Endothelial cell of umbilical vein (primary cell): Measurements from ENCODE around the gene TNFRSF19. TPM values are rescaled to one million over a fixed set of nuclear protein-coding genes. Genes with fewer than 3 reads are reported as not detected.

Experiments
- BruUV-seq: library from RNA; stranded (reverse); fragments of 400-500 nt; replicated peaks from 2 replicates; lab custom pipeline; 2021; lab: Mats Ljungman, UMichigan
- CTCF ChIA-PET: fragments of 300-600, 350-600 bp; sonication (Branson Sonifier 250); formaldehyde crosslinking; loops from one replicate; lab custom pipeline; 2021; ENCODE audit warnings: antibody characterized with exemption, inconsistent platforms; lab: Charles Lee
- POLR2A ChIA-PET: fragments of 300-600, 350-600 bp; sonication (Branson Sonifier 250); formaldehyde crosslinking; loops from one replicate; lab custom pipeline; 2021; ENCODE audit warnings: antibody characterized with exemption, inconsistent platforms; lab: Charles Lee
- DNase-seq: peaks from one replicate; pipeline ENCODE4 v3.0.0-alpha.2; 2011; ENCODE audit warnings: low read depth, low spot score
- FAIRE-seq: peaks from 2 replicates; lab custom pipeline; 2011; peaks lifted over from hg19 to GRCh38; lab: Jason Lieb, UNC
- H2AFZ ChIP-seq: 2 replicates; pipeline ENCODE4 v1.6.0; 2012; ENCODE audit warnings: low read depth, low read length, control low read depth, inconsistent platforms
- H3K27ac ChIP-seq: 2 replicates; pipeline ENCODE4 v1.5.1; 2011; ENCODE audit warnings: low read depth, mild to moderate bottlenecking, control low read depth, low read length, moderate library complexity; ENCODE audit not compliant: insufficient read depth
- H3K27me3 ChIP-seq, 2 experiments: 2 replicates each; pipeline versions ENCODE4 v1.6.0 to v1.6.1; 2011; ENCODE audit warnings: low read length in 2 of 2, mixed read lengths in 1 of 2; ENCODE audit not compliant: control insufficient read depth in 2 of 2, insufficient read depth in 2 of 2
- H3K36me3 ChIP-seq, 2 experiments: 2 replicates in 1 of 2; 3 replicates in 1 of 2; pipeline ENCODE4 v1.5.1; 2011; ENCODE audit warnings: low read length in 2 of 2, mild to moderate bottlenecking in 1 of 2, moderate library complexity in 1 of 2; ENCODE audit not compliant: control insufficient read depth in 2 of 2, insufficient read depth in 2 of 2; ENCODE audit errors: extremely low read depth in 1 of 2
- H3K4me1 ChIP-seq: 3 replicates; pipeline ENCODE4 v1.5.1; 2011; ENCODE audit warnings: mild to moderate bottlenecking, low read length; ENCODE audit not compliant: control insufficient read depth, insufficient read depth; ENCODE audit errors: extremely low read depth
- H3K4me2 ChIP-seq: 2 replicates; pipeline ENCODE4 v1.6.1; 2011; ENCODE audit warnings: low read length, control low read depth, mixed read lengths; ENCODE audit not compliant: insufficient read depth
- H3K4me3 ChIP-seq, 3 experiments: fragments of 200-600 bp in 1 of 3; sonication (generic), shearing (Covaris generic) in 1 of 3; replicated peaks in 1 of 3; 2 replicates each; pipeline ENCODE4 v1.5.1; 2011 to 2016; ENCODE audit warnings: control low read depth in 3 of 3, low read length in 3 of 3, mild to moderate bottlenecking in 2 of 3, inconsistent platforms in 1 of 3, low read depth in 1 of 3, moderate library complexity in 1 of 3; ENCODE audit not compliant: insufficient read depth in 1 of 3
- H3K79me2 ChIP-seq: 2 replicates; pipeline ENCODE4 v1.6.0; 2012; ENCODE audit warnings: low read length, inconsistent platforms; ENCODE audit not compliant: control insufficient read depth, insufficient read depth
- H3K9ac ChIP-seq: replicated peaks from 2 replicates; pipeline ENCODE3; 2011; ENCODE audit warnings: low read length, control low read depth; ENCODE audit not compliant: insufficient read depth; ENCODE audit errors: extremely low read depth
- H3K9me1 ChIP-seq: replicated peaks from 3 replicates; pipeline ENCODE4 v1.6.0; 2011; ENCODE audit warnings: mild to moderate bottlenecking, low read length; ENCODE audit not compliant: control insufficient read depth, insufficient read depth; ENCODE audit errors: extremely low read depth
- H3K9me3 ChIP-seq: replicated peaks from 2 replicates; pipeline ENCODE4 v1.5.1; 2012; ENCODE audit warnings: low read length, inconsistent platforms; ENCODE audit not compliant: control insufficient read depth, insufficient read depth
- H4K20me1 ChIP-seq: replicated peaks from 2 replicates; pipeline ENCODE3; 2011; ENCODE audit warnings: mild to moderate bottlenecking, low read length; ENCODE audit not compliant: control insufficient read depth, insufficient read depth; ENCODE audit errors: extremely low read depth
- CTCF ChIP-seq, 2 donors: IDR thresholded peaks; 1 replicate in 1 of 2; 2 replicates in 1 of 2; pipeline ENCODE4 v1.5.1; 2011; ENCODE audit warnings: low read length in 2 of 2, mild to moderate bottlenecking in 2 of 2, moderate library complexity in 2 of 2, control low read depth in 1 of 2, inconsistent platforms in 1 of 2, low read depth in 1 of 2; ENCODE audit not compliant: insufficient read depth in 1 of 2; ENCODE audit errors: extremely low read depth in 1 of 2
- EZH2 ChIP-seq: IDR thresholded peaks from 2 replicates; pipeline ENCODE4 v1.6.1; 2012; ENCODE audit warnings: borderline replicate concordance, low read depth, mild to moderate bottlenecking, moderate library complexity, low read length, inconsistent platforms; ENCODE audit not compliant: severe bottlenecking
- FOS ChIP-seq: IDR thresholded peaks from 2 replicates; pipeline ENCODE4 v1.6.1; 2011; ENCODE audit warnings: mild to moderate bottlenecking, low read length, moderate library complexity, borderline replicate concordance; ENCODE audit not compliant: insufficient read depth
- GATA2 ChIP-seq: IDR thresholded peaks from 2 replicates; pipeline ENCODE4 v1.7.0; 2011; ENCODE audit warnings: low read depth, mild to moderate bottlenecking, moderate library complexity, mixed read lengths, low read length; ENCODE audit not compliant: insufficient read length, insufficient read depth
- JUN ChIP-seq: IDR thresholded peaks from 2 replicates; pipeline ENCODE4 v1.6.1; 2011; ENCODE audit warnings: borderline replicate concordance, low read depth; ENCODE audit not compliant: insufficient read length, insufficient read depth
- MAX ChIP-seq: IDR thresholded peaks from 2 replicates; pipeline ENCODE4 v1.6.1; 2011; ENCODE audit not compliant: insufficient read depth, insufficient read length
- MYC ChIP-seq: IDR thresholded peaks from one replicate; pipeline ENCODE4 v1.6.1; 2011; ENCODE audit warnings: mild to moderate bottlenecking, low read depth, low read length
- POLR2A ChIP-seq: IDR thresholded peaks from 2 replicates; pipeline ENCODE4 v1.6.1; 2012; ENCODE audit warnings: low read depth, mild to moderate bottlenecking, control low read depth, low read length
- POLR2AphosphoS5 ChIP-seq: IDR thresholded peaks from 2 replicates; pipeline ENCODE4 v1.6.1; 2012; ENCODE audit warnings: low read depth, mild to moderate bottlenecking, control low read depth, low read length, moderate library complexity; ENCODE audit not compliant: insufficient read depth
- dilution Hi-C: fragments of 300-500 bp; cut with MboI; formaldehyde crosslinking; loops from one replicate; pipeline ENCODE4 v1.15.0; 2019; ENCODE audit warnings: low sequenced_read_pairs; ENCODE audit not compliant: extremely low pct_ligation_motif_present
- intact Hi-C: fragments of 100-400 bp; cut with micrococcal nuclease; formaldehyde crosslinking; loops from one replicate; pipeline ENCODE4 v1.10.0; 2022
- polyA plus RNA-seq, 4 experiments: library from polyadenylated mRNA; depleted of rRNA in 3 of 4; stranded (reverse) in 3 of 4; unstranded in 1 of 4; fragments of >200 nt; gene quantifications; 2 replicates each; pipeline versions ENCODE4 v1.2.1 to v1.2.3, GENCODE V29; 2011 to 2012; ENCODE audit warnings: missing spikeins in 1 of 4
- total RNA-seq: library from RNA; stranded (reverse); gene quantifications from 2 replicates; pipeline ENCODE4 v1.2.3, GENCODE V29; 2021

The TNFRSF19 gene
- total and polyA plus RNA-seq, 2 donors (not counting 3 experiments of a cell fraction or from before 2014, with no cell fraction given): 0.23 to 0.29 TPM

DNA sequence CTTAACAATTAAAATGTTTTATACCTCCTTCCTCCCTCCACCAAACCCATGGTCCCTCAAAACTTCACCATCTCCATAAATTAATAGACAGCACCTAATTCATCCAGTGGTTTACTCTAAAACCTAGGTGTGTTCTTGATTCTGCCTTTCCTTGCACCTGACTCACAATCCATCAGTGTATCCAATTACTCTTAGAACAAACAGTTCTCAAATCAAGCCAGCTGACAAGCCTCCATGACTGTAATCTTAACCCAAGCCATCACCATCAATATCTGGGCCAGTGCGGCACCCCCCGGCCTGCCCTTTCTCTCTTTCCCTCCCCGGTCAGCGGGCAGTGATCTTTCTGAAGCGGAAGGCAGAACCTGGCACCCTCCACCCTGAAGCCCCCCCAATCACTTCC is 75.6 kb downstream of the TNFRSF19 start:
- Histone ChIP-seq H3K27me3 (peaks cover 2 to 26% of the 10 kb centered on the region in 2 experiments), H3K4me2 (no peak overlapping the region), H2AFZ (no peak overlapping the region), H3K9me1 (no peaks in the 10 kb centered on the region), H3K27ac (no peak overlapping the region), H3K4me3 (no peak overlapping the region), H3K79me2 (no peaks in the 10 kb centered on the region), H3K9ac (no peak overlapping the region), H3K36me3 (no peaks in the 10 kb centered on the region), H3K9me3 (no peaks in the 10 kb centered on the region), H4K20me1 (no peaks in the 10 kb centered on the region), H3K4me1 (no peaks in the 10 kb centered on the region)
- dilution Hi-C loops: no loop called here
- DNase-seq: no peak
- BruUV-seq: no TSS peak
- CTCF ChIA-PET: no interaction called here
- POLR2A ChIA-PET: no interaction called here
- TF ChIP-seq MYC (no peak), GATA2 (no peak), JUN (no peak), EZH2 (no peak), FOS (no peak), POLR2AphosphoS5 (no peak), CTCF (IDR thresholded peaks at IDR 0.05; ENCODE audit: extremely low read depth in 1 of 2, insufficient read depth in 1 of 2, low read depth in 1 of 2, low read length in 2 of 2) (no peak), MAX (no peak), POLR2A (no peak)
- FAIRE-seq: no peak
- intact Hi-C loops: no loop called here
